ENCODE measurements around the gene PCF11. TPM values are rescaled to one million over a fixed set of nuclear protein-coding genes. Genes with fewer than 3 reads are reported as not detected.
A peak's percentile ranks its signal among the peaks of the same experiment; 100 is the strongest.

PCF11 gene
- total and polyA plus RNA-seq, 7 donors = 12.7 to 78.2 (median 62.0) TPM

DNA sequence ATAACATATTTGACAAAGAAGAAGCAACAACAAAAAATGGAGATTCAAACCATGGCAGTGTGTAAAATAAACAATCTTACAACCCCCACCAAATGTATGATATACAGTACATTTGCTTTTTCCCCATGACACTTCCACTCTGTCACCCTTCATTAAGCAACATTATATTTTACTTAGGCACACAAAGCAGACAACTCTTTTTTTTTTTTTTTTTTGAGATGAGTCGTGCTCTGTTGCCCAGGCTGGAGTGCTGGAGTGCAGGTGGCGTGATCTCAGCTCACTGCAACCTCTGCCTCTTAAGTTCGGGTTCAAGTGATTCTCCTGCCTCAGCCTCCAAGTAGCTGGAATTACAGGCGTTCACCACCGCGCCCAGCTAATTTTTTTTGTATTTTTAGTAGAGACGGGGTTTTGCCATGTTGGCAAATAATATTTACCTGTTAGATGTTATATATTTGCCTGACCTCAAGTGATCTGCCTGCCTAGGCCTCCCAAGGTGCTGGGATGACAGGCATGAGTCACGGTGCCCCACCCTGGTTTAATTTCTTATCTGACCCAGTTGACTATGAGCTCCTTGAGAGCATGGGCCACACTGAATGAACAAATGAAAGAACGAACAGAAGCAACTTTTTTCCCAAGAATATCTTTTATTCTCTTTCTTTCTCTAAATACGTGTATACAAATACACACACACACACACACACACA, 5.5 kb upstream of the PCF11 start:
- no peak overlapping the region for H3K4me3 ChIP-seq
- DNase-seq = no peak
- intact Hi-C loops (cut with DNase I) = no loop called here
- no peak overlapping the region for H3K27ac ChIP-seq
- 29 to 72% methylated on average over 10 of the region's 10 CpGs for WGBS, 2 donors
- H3K36me3 ChIP-seq = no peaks in the 10 kb centered on the region
- H3K27me3 ChIP-seq = no peaks in the 10 kb centered on the region
- TF ChIP-seq EP300 (IDR thresholded peaks at IDR 0.05) (no peak), POLR2A (IDR thresholded peaks at IDR 0.05) (no peak), POLR2AphosphoS5 (IDR thresholded peaks at IDR 0.05) (no peak)
- TF ChIP-seq, protein P1, sequence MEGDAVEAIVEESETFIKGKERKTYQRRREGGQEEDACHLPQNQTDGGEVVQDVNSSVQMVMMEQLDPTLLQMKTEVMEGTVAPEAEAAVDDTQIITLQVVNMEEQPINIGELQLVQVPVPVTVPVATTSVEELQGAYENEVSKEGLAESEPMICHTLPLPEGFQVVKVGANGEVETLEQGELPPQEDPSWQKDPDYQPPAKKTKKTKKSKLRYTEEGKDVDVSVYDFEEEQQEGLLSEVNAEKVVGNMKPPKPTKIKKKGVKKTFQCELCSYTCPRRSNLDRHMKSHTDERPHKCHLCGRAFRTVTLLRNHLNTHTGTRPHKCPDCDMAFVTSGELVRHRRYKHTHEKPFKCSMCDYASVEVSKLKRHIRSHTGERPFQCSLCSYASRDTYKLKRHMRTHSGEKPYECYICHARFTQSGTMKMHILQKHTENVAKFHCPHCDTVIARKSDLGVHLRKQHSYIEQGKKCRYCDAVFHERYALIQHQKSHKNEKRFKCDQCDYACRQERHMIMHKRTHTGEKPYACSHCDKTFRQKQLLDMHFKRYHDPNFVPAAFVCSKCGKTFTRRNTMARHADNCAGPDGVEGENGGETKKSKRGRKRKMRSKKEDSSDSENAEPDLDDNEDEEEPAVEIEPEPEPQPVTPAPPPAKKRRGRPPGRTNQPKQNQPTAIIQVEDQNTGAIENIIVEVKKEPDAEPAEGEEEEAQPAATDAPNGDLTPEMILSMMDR (IDR thresholded peaks at IDR 0.05) = no peak
- H3K4me1 ChIP-seq = peaks cover 0 to 7% (median 0%) of the 10 kb centered on the region in 4 donors
- no peaks in the 10 kb centered on the region for H3K9me3 ChIP-seq

DNA sequence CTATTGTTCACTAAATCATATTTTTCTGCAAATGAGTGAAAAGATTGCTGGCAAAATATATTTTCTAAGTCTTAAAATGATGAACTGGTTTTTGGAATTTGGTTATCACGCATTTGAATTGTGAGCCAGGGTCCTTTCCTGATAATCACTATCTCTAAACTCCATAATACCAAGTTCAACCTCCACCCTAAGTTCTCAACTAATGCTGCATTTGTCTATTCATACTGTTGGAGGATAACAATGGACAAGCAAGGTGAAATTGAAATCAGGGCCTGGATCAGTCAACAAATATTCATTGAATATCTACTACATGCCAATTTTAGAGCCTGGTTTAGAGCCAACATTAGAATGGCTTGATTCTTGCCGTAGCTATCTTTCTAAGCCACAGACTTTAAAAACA, 4.7 kb upstream of the PCF11 start:
- Histone ChIP-seq H3K9me3 (no peaks in the 10 kb centered on the region), H3K4me1 (peaks cover 0 to 7% (median 0%) of the 10 kb centered on the region in 4 donors), H3K27ac (no peak overlapping the region), H3K36me3 (no peaks in the 10 kb centered on the region), H3K4me3 (no peak overlapping the region), H3K27me3 (no peaks in the 10 kb centered on the region)
- 95 to 96% methylated on average over 2 of the region's 2 CpGs for whole genome bisulfite sequencing, 2 donors
- intact Hi-C loops (cut with DNase I) = no loop called here
- TF ChIP-seq, protein P1 (IDR thresholded peaks at IDR 0.05) = no peak
- TF ChIP-seq POLR2A (IDR thresholded peaks at IDR 0.05) (no peak), POLR2AphosphoS5 (IDR thresholded peaks at IDR 0.05) (no peak), EP300 (IDR thresholded peaks at IDR 0.05) (no peak)
- DNase-seq = no peak

DNA sequence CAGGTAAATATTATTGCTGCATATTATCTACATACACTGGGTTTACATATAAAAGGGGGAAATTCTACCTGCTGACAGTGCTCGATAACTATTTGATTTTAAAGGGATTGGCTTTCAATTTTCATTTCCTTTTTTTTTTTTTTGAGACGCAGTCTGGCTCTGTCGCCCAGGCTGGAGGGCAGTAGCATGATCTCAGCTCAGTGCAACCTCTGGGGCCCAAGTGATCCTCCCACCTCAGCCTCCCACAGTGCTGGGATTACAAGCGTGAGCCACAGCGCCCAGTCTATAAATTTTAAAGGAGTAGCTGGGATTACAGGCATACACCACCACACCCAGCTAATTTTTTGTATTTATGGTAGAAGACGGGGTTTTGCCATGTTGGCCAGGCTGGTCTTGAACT, 3.2 kb upstream of the PCF11 start:
- no peak for DNase-seq
- H3K27ac ChIP-seq = no peak overlapping the region
- intact Hi-C loops (cut with DNase I) = no loop called here
- peaks cover 0 to 7% (median 0%) of the 10 kb centered on the region in 4 donors for H3K4me1 ChIP-seq
- H3K9me3 ChIP-seq = no peaks in the 10 kb centered on the region
- TF ChIP-seq, protein P1 (IDR thresholded peaks at IDR 0.05) = no peak
- TF ChIP-seq POLR2AphosphoS5 (IDR thresholded peaks at IDR 0.05) (no peak), POLR2A (IDR thresholded peaks at IDR 0.05) (no peak), EP300 (IDR thresholded peaks at IDR 0.05) (no peak)
- no peak overlapping the region for H3K4me3 ChIP-seq
- H3K36me3 ChIP-seq = no peaks in the 10 kb centered on the region
- 85 to 90% methylated on average over 6 of the region's 6 CpGs for WGBS, 2 donors
- H3K27me3 ChIP-seq = no peaks in the 10 kb centered on the region

DNA sequence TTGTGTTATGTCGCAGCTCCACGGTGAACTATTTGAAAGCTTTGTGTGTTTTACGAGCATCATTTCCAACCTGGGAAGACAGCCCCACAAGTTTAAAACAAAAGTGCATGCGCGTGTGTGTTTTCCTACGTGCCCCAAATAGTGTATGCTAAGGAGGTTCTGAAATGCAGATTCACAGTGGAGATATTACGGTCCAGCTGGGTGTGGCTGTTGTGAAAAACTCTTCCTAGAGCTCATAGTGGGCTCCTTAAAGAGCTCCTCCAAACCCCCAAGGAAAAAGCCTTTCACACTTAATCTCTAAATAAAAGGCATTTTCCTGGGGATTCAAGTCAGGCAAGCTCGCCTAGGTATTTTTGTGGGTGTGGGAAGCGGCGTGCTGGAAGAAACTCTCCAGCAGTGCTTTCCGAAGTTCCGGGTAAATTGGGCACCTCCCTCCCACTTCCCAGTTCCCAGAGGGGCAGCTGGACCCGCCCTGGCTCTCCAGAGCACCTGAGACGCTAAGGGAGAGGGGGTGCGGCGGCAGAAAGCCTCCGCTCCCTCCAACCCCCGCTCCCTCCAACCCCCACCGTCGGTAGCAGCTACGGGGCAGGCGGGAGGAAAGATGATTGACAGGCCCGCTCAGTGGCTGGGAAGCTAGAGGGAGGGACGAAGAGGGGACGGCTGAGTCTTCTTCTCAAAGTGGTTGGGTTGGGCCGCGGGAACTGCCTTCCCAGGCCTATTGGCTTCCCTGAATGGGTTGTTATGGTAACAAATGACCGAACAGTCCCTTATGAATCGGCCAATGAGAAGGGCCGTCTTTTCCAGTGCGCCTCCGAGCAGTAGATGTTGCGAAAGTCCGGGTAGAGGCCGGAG, 561 bp upstream of the PCF11 start:
- Histone ChIP-seq H3K4me1 (peaks cover 0 to 30% (median 20%) of the 10 kb centered on the region in 4 donors), H3K27me3 (no peaks in the 10 kb centered on the region), H3K27ac (peak overlapping the region; percentile 85 to 99 (median 96)), H3K4me3 (peak overlapping the region; percentile 54 to 72 (median 63)), H3K36me3 (peaks cover 0 to 11% (median 0%) of the 10 kb centered on the region in 4 donors), H3K9me3 (no peaks in the 10 kb centered on the region)
- peak; percentile 85 to 93 for TF ChIP-seq POLR2A (IDR thresholded peaks at IDR 0.05)
- TF ChIP-seq POLR2AphosphoS5 (IDR thresholded peaks at IDR 0.05) = peak; percentile 69 to 97 (median 94)
- no peak for TF ChIP-seq EP300 (IDR thresholded peaks at IDR 0.05)
- TF ChIP-seq, protein P1 (IDR thresholded peaks at IDR 0.05) = no peak
- intact Hi-C loops (cut with DNase I) = loop anchor here (2.0 to 5.0 kb wide), 4 partner anchors 122 to 256 kb away; partner anchors contain the start of genes CCDC90B, DDIAS and PRCP
- DNase-seq = peak; percentile 100
- 0% methylated on average over 35 of the region's 35 CpGs for WGBS, 2 donors

Measured in sigmoid colon (tissue), 7 donors.